H1 (cell line): ENCODE measurements around the gene HSD17B4. TPM values are rescaled to one million over a fixed set of nuclear protein-coding genes. Genes with fewer than 3 reads are reported as not detected.
A peak's percentile ranks its signal among the peaks of the same experiment; 100 is the strongest.

Experiments used
- ASH2L ChIP-seq: fragments of 200-600, 300-600 bp; sonication (generic); IDR thresholded peaks from one replicate; pipeline ENCODE4 v1.7.1; 2017; ENCODE audit warnings: low read length
- CBX8 ChIP-seq: fragments of 300-800, 300-1000 bp; sonication (generic); IDR thresholded peaks from 2 replicates; pipeline ENCODE4 v1.7.1; 2016; ENCODE audit warnings: low read depth, low read length, borderline replicate concordance
- EP300 ChIP-seq, 2 experiments: IDR thresholded peaks; 1 replicate in 1 of 2; 2 replicates in 1 of 2; pipeline ENCODE4 v1.6.1; 2011 to 2012; ENCODE audit warnings: low read depth in 2 of 2, low read length in 2 of 2, mild to moderate bottlenecking in 2 of 2, borderline replicate concordance in 1 of 2, inconsistent platforms in 1 of 2, moderate library complexity in 1 of 2
- EZH2 ChIP-seq: fragments of 200-600 bp; sonication (generic); IDR thresholded peaks from 2 replicates; pipeline ENCODE4 v1.7.1; 2012; ENCODE audit warnings: low read depth, mild to moderate bottlenecking, moderate library complexity, low read length, inconsistent platforms; ENCODE audit not compliant: severe bottlenecking
- FOSL1 ChIP-seq: IDR thresholded peaks from 2 replicates; pipeline ENCODE4 v1.6.1; 2011; ENCODE audit warnings: mild to moderate bottlenecking, low read depth, low read length, moderate library complexity; ENCODE audit not compliant: insufficient read depth
- KDM1A ChIP-seq: fragments of 200-600, 300-600 bp; sonication (generic); IDR thresholded peaks from 2 replicates; pipeline ENCODE4 v1.7.1; 2016; ENCODE audit warnings: mild to moderate bottlenecking, low read length, borderline replicate concordance
- POU5F1 ChIP-seq: IDR thresholded peaks from 2 replicates; pipeline ENCODE4 v1.6.1; 2011; ENCODE audit warnings: low read depth, mild to moderate bottlenecking, low read length, moderate library complexity
- RFX5 ChIP-seq: IDR thresholded peaks from 2 replicates; pipeline ENCODE4 v1.6.1; 2011; ENCODE audit warnings: low read depth, low read length, improper control_type of control experiment, borderline replicate concordance
- SIX5 ChIP-seq: IDR thresholded peaks from 2 replicates; pipeline ENCODE4 v1.6.1; 2011; ENCODE audit warnings: mild to moderate bottlenecking, low read depth, low read length
- SP1 ChIP-seq: IDR thresholded peaks from 2 replicates; pipeline ENCODE4 v1.6.1; 2011; ENCODE audit warnings: low read depth, low read length
- SUZ12 ChIP-seq: fragments of 200-600 bp; sonication (generic); IDR thresholded peaks from 2 replicates; pipeline ENCODE4 v1.6.1; 2012; ENCODE audit warnings: mild to moderate bottlenecking, inconsistent platforms, low read length, moderate library complexity, mixed read lengths
- polyA plus RNA-seq, 7 experiments: library from polyadenylated mRNA; depleted of rRNA in 3 of 7; stranded (reverse) in 5 of 7; unstranded in 2 of 7; fragments of >200 nt in 5 of 7; fragments of 200-250 nt in 2 of 7; gene quantifications; 1 replicate in 5 of 7; 2 replicates in 1 of 7; 4 replicates in 1 of 7; pipeline versions ENCODE4 v1.2.1 to v1.2.3, GENCODE V29; 2011 to 2013; ENCODE audit warnings: missing spikeins in 2 of 7, mixed read lengths in 2 of 7
- total RNA-seq: library from RNA; stranded (reverse); fragmentation: NEBNext Ultra II Directional; extraction: Animal tissue kit (Norgen Biotek cat#: 25700); gene quantifications from 2 replicates; pipeline ENCODE4 v1.2.1, GENCODE V29; 2021
- TF ChIP-seq, protein P1 (sequence below): IDR thresholded peaks from 2 replicates; pipeline ENCODE4 v1.6.1; 2012; ENCODE audit warnings: inconsistent platforms
- TF ChIP-seq, protein P2 (sequence below), 3 experiments: IDR thresholded peaks; 1 replicate in 2 of 3; 2 replicates in 1 of 3; pipeline versions ENCODE4 v1.5.1 to v1.6.1; 2011; ENCODE audit warnings: low read length in 3 of 3, mild to moderate bottlenecking in 3 of 3, inconsistent platforms in 2 of 3, low read depth in 1 of 3, moderate library complexity in 1 of 3; ENCODE audit not compliant: insufficient read depth in 1 of 3; ENCODE audit errors: control extremely low read depth in 1 of 3

Gene HSD17B4
- total and polyA plus RNA-seq, 2 of the 8 experiments (the other 6 are each of a cell fraction or from before 2014, with no cell fraction given): 305 to 369 TPM

DNA sequence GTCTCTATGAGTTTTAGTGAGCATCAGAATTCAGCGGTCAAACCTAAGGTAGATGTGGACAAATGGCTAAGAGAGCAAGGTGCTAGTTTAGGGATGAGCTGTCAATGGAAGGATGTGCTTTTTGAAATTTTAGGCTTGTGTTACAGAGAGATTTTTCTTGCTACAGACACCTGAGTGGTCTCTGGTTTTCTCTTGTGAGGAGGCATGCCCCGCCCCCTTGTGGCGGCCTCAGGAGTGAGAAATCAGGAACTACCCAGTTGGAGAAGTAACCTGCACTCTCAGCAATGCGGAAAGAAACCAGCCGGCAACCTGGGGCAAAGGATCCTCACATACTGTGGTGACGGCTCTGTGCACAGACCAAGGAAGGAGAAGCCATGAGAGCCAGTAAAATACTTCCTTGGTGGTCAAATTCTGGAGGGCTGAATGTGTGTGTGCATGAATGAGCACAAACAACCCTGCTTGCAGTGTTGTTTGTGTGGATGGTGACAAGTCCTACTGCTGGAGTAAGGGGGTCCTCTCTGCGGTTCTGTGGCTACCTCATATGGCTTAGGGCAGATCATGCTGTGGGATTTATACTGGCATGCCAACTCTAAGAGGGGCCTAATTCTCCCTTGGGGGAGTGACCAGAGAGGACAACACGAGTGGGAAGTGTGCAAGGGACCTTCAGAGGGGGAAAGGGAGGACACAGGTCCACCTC, 16.7 kb upstream of the HSD17B4 start (continued):
- TF ChIP-seq, protein P1, sequence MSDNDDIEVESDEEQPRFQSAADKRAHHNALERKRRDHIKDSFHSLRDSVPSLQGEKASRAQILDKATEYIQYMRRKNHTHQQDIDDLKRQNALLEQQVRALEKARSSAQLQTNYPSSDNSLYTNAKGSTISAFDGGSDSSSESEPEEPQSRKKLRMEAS: no peak
- no peak for TF ChIP-seq RFX5
- TF ChIP-seq SIX5: no peak
- TF ChIP-seq CBX8: no peak
- no peak for TF ChIP-seq EP300 (IDR thresholded peaks at IDR 0.05; ENCODE audit: borderline replicate concordance in 1 of 2, low read depth in 2 of 2, low read length in 2 of 2)
- no peak for TF ChIP-seq POU5F1
- TF ChIP-seq, protein P2, sequence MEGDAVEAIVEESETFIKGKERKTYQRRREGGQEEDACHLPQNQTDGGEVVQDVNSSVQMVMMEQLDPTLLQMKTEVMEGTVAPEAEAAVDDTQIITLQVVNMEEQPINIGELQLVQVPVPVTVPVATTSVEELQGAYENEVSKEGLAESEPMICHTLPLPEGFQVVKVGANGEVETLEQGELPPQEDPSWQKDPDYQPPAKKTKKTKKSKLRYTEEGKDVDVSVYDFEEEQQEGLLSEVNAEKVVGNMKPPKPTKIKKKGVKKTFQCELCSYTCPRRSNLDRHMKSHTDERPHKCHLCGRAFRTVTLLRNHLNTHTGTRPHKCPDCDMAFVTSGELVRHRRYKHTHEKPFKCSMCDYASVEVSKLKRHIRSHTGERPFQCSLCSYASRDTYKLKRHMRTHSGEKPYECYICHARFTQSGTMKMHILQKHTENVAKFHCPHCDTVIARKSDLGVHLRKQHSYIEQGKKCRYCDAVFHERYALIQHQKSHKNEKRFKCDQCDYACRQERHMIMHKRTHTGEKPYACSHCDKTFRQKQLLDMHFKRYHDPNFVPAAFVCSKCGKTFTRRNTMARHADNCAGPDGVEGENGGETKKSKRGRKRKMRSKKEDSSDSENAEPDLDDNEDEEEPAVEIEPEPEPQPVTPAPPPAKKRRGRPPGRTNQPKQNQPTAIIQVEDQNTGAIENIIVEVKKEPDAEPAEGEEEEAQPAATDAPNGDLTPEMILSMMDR (IDR thresholded peaks at IDR 0.05; ENCODE audit: control extremely low read depth in 1 of 3, insufficient read depth in 1 of 3, low read depth in 1 of 3, low read length in 3 of 3): peak; percentile 64 to 72 (median 65)
- TF ChIP-seq KDM1A: no peak
- TF ChIP-seq SP1: no peak
- TF ChIP-seq EZH2: no peak
- TF ChIP-seq SUZ12: no peak
- TF ChIP-seq ASH2L: peak; percentile 48
- no peak for TF ChIP-seq FOSL1
